GM12875 (cell line): Measurements from ENCODE around the gene AMBRA1.

Source experiments
- H3K4me3 ChIP-seq: one replicate; pipeline ENCODE4 v1.5.1; 2011; ENCODE audit warnings: low read depth, low read length, control low read depth
- TF ChIP-seq, protein P1 (sequence below): IDR thresholded peaks from 2 replicates; pipeline ENCODE4 v1.5.1; 2011; ENCODE audit warnings: low read depth, mild to moderate bottlenecking, control low read depth, inconsistent platforms, low read length, moderate library complexity, borderline replicate concordance; ENCODE audit not compliant: insufficient read depth

The AMBRA1 gene

GRCh38 chr11:46346886-46347636 is 246.8 kb downstream of the AMBRA1 start, which contains the start of gene DGKZ:
Gene DGKZ, plus strand, starts transcription at chr11:46347463. Its CDS starts 197 bp downstream, at chr11:46347660.
- TF ChIP-seq, protein P1, sequence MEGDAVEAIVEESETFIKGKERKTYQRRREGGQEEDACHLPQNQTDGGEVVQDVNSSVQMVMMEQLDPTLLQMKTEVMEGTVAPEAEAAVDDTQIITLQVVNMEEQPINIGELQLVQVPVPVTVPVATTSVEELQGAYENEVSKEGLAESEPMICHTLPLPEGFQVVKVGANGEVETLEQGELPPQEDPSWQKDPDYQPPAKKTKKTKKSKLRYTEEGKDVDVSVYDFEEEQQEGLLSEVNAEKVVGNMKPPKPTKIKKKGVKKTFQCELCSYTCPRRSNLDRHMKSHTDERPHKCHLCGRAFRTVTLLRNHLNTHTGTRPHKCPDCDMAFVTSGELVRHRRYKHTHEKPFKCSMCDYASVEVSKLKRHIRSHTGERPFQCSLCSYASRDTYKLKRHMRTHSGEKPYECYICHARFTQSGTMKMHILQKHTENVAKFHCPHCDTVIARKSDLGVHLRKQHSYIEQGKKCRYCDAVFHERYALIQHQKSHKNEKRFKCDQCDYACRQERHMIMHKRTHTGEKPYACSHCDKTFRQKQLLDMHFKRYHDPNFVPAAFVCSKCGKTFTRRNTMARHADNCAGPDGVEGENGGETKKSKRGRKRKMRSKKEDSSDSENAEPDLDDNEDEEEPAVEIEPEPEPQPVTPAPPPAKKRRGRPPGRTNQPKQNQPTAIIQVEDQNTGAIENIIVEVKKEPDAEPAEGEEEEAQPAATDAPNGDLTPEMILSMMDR: peak; percentile 86
- H3K4me3 ChIP-seq: peak within 1 kb of the TSS; percentile 93
